Ishikawa (cell line): Measurements from ENCODE around the gene WEE1.

ENCODE experiments used
- CEBPB ChIP-seq: IDR thresholded peaks from 2 replicates; pipeline ENCODE4 v1.6.1; 2012
- CREB1 ChIP-seq: IDR thresholded peaks from 2 replicates; pipeline ENCODE4 v1.6.1; 2012; ENCODE audit warnings: low read depth
- EGR1 ChIP-seq: IDR thresholded peaks from 2 replicates; pipeline ENCODE4 v1.6.1; 2012
- EP300 ChIP-seq: IDR thresholded peaks from 2 replicates; pipeline ENCODE4 v1.6.1; 2012; ENCODE audit warnings: borderline replicate concordance
- FOXM1 ChIP-seq: IDR thresholded peaks from 2 replicates; pipeline ENCODE4 v1.6.1; 2012; ENCODE audit warnings: low read depth, borderline replicate concordance
- MAX ChIP-seq: IDR thresholded peaks from 2 replicates; pipeline ENCODE4 v1.6.1; 2012
- NFIC ChIP-seq: IDR thresholded peaks from 2 replicates; pipeline ENCODE4 v1.6.1; 2012
- RAD21 ChIP-seq: IDR thresholded peaks from 2 replicates; pipeline ENCODE4 v1.6.1; 2012; ENCODE audit warnings: low read depth
- REST ChIP-seq: IDR thresholded peaks from 2 replicates; pipeline ENCODE4 v1.6.1; 2012; ENCODE audit warnings: low read depth, mild to moderate bottlenecking
- TAF1 ChIP-seq: IDR thresholded peaks from 2 replicates; pipeline ENCODE4 v1.6.1; 2012; ENCODE audit warnings: low read depth, mild to moderate bottlenecking
- TCF12 ChIP-seq: IDR thresholded peaks from 2 replicates; pipeline ENCODE4 v1.6.1; 2012; ENCODE audit warnings: low read depth
- TEAD4 ChIP-seq: IDR thresholded peaks from 2 replicates; pipeline ENCODE4 v1.6.1; 2012
- USF1 ChIP-seq: IDR thresholded peaks from 2 replicates; pipeline ENCODE4 v1.6.1; 2012
- YY1 ChIP-seq: IDR thresholded peaks from 2 replicates; pipeline ENCODE4 v1.6.1; 2012; ENCODE audit warnings: low read depth
- ZBTB7A ChIP-seq: IDR thresholded peaks from 2 replicates; pipeline ENCODE4 v1.6.1; 2012; ENCODE audit warnings: low read depth

WEE1 gene

GRCh38 chr11:9530901-9531625, 42.4 kb upstream of the WEE1 start:
- no peak for TF ChIP-seq USF1
- no peak for TF ChIP-seq RAD21
- no peak for TF ChIP-seq ZBTB7A
- TF ChIP-seq CREB1 = no peak
- no peak for TF ChIP-seq CEBPB

GRCh38 chr11:9533058-9533457, 40.4 kb upstream of the WEE1 start:
- TF ChIP-seq TAF1 = no peak
- TF ChIP-seq FOXM1 = no peak
- TF ChIP-seq RAD21 = no peak

GRCh38 chr11:9533736-9534473, 39.6 kb upstream of the WEE1 start:
- TF ChIP-seq TAF1 (no peak), ZBTB7A (no peak), EGR1 (no peak), USF1 (no peak), MAX (no peak), CREB1 (no peak), CEBPB (no peak), YY1 (no peak), EP300 (no peak), RAD21 (no peak), NFIC (no peak), TEAD4 (no peak)

GRCh38 chr11:9535189-9535781, 38.2 kb upstream of the WEE1 start:
- TF ChIP-seq CEBPB (no peak), MAX (no peak), ZBTB7A (no peak), TEAD4 (no peak), CREB1 (no peak), RAD21 (peak; percentile 64)

GRCh38 chr11:9538548-9538947, 34.9 kb upstream of the WEE1 start:
- TF ChIP-seq NFIC (no peak), CREB1 (no peak), EP300 (no peak), ZBTB7A (no peak)

- TF ChIP-seq CEBPB = no peak
- no peak for TF ChIP-seq TEAD4
- TF ChIP-seq YY1 = no peak
- TF ChIP-seq NFIC = no peak
- no peak for TF ChIP-seq REST
- no peak for TF ChIP-seq TCF12
- TF ChIP-seq TAF1 = no peak
- TF ChIP-seq MAX = no peak
- TF ChIP-seq FOXM1 = no peak
- TF ChIP-seq USF1 = no peak
- no peak for TF ChIP-seq EP300
- TF ChIP-seq RAD21 = no peak
- no peak for TF ChIP-seq ZBTB7A
- no peak for TF ChIP-seq CREB1
Measured at GRCh38 chr11:9550191-9550628, 23.3 kb upstream of the WEE1 start.
